ENCODE results near the gene RRP7A.

- TF ChIP-seq CTCF (IDR thresholded peaks at IDR 0.05) (no peak), POLR2A (IDR thresholded peaks at IDR 0.05) (no peak)
Observed at GRCh38 chr22:42547562-42547961, 28.0 kb upstream of the RRP7A start.
